HG03066 (cell line): ENCODE results near the gene HIRA.

Experiments
- ATAC-seq: cut with Tn5 transposase; IDR thresholded peaks from one replicate; pipeline ENCODE4 v1.9.1; 2021; ENCODE audit warnings: low read depth; ENCODE audit not compliant: unreplicated experiment

HIRA gene

DNA sequence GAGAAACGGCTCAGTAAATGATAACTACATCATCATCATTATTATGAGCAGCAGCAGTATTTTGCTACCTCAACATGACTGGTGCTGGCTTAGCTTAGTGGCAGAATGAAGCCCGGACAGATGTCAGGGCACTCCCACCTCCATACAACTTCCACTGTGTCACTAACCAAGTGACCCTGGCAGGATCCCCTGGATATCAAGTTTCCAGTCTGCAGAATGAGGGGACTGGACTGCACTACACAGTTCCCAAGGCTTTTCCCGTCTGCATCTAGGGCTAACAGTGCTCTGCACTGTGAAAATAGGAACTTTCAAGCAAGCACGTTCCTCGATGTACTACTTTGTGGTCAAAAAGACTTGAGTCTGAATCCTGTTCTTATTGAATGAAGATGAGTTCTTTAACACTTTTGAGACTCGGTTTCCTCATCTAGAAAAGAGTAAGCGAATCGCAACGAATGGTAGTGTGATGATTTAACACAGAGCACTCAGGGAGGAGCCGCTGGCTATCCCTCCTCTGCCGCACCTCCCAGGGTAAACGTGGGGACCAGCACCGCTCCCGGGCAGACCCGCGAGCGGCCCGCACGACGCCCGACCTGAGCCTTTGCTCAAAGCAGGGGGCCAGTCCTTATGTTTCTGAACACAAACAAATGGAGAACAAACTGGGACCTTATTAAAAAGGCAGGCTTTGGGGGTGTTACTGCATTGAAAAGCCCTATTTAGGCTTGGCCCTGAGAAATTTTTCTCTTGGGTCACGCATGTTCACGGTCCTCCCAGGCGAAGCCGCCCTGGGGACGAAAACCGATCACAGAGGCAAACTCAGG lies 140.9 kb downstream of the HIRA start:
- no peak for ATAC-seq

DNA sequence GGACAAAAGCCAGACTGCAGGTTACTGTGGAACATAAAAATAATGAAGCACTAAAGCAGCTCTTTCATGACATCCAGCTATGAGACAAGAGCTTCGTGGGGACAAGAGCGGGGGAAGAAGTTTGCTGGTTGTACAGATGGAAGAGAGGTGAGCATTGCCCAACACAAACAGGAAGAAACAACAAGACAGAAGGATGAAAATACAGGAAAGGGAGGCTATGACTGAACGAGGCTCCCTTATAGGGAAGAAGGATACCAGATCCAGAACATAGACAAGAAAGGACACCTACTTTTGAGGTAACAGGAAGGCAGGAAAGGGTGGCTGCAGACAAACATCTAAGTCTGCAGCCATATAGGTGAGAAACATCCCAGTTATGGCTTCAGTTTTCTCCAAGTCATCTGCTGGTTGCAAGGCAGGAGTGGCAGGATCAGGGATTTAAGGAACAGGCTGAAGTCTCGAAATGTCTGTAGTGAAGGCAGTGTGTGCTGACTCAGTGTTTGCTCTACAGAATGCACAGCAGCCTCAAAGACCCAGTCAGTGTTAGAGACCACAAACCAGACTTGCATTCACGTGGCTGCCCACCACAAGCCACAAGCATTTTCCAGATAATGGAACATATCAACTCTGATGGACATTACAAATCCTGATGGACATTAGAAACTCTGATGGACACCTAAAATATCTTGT lies 141.9 kb downstream of the HIRA start:
- no peak for ATAC-seq

DNA sequence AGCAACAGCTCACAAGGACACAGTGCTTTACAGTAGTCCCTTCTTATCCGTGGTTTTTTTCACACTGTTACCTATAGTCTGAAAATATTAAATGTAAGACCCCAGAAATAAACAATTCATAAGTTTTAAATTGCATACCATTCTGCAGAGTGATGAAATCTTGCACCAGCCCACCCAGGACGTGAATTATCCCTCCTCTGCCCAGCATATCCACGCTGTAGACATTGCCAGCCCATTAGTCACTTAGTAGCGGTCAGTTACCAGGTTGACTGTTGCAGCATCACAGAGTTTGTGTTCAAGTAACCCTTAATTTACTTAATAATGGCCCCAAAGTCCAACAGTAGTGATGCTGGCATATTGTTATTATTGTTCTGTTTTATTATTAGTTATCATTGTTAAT lies 143.6 kb downstream of the HIRA start:
- no peak for ATAC-seq

DNA sequence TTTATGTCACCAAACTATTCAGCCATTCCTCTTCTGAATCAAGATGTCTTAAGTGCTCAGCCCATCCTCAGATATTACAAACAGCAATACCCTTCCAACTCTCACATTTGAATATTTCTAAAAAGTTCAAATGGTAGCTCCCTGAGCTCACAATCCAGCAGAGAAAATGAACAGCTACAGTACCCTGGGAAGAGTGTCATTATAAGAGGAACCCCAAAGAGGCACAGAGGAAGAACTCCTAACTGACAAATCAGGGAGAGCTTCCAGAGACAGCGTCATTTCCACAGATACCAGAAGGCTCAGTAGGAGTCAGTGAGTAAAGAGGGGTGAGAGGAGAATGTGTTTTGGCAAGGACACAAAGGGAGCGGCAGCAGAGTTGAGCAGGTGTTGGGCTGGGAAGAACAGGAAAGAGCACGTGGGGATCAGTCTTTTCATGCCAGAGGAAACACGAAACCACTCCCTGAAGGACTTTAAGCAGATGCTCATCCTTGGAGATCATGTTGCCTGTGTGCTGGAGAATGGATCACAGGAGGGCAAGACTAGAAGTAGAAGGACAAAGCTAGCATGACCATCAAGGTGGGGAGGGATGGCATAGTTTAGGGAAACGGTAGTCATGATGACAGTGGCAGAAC lies 144.3 kb downstream of the HIRA start:
- no peak for ATAC-seq

DNA sequence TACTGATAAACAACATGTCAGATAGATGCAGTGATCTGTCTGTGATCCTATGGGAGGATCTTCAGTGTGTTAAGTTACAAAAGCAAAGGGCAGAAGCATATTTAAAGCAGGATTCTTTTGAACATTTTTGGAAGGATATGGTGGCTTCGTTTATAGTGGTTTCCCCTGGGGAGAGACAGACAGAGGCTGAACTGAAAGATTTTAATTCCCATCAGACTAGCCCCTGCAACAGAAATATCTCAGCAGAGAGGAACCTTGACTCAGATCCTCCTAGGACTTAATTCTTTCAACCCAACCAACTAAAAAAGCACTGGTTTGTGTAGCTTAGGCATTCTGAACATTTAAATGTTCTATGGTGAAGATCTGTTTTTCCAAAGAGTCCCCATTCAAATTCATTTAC lies 145.7 kb downstream of the HIRA start:
- ATAC-seq = no peak
